ENCODE results near the gene LRRC9. TPM values are rescaled to one million over a fixed set of nuclear protein-coding genes. Genes with fewer than 3 reads are reported as not detected.

The LRRC9 gene
- total RNA-seq, 1 experiment from 2014 or later = 0.77 TPM

GRCh38 chr14:60085085-60085484 is 165.1 kb downstream of the LRRC9 start:
- Histone ChIP-seq H2AFZ (ENCODE audit: low read length) (no peak overlapping the region), H2AK5ac (ENCODE audit: insufficient read length, low read length) (no peak overlapping the region), H3K79me1 (ENCODE audit: insufficient read depth, low read depth, low read length, poor library complexity, severe bottlenecking) (no peaks in the 10 kb centered on the region), H3K9me3 (ENCODE audit: control insufficient read depth, low read depth, low read length) (no peaks in the 10 kb centered on the region), H2BK5ac (ENCODE audit: insufficient read length, low read length) (no peak overlapping the region), H3K27me3 (ENCODE audit: insufficient read depth, low read length) (no peaks in the 10 kb centered on the region), H3K9ac (ENCODE audit: extremely low read depth, insufficient read length, low read length) (no peak overlapping the region), H2BK20ac (ENCODE audit: low read depth, low read length, poor library complexity, severe bottlenecking) (no peak overlapping the region), H4K91ac (ENCODE audit: insufficient read length, low read depth, low read length) (no peak overlapping the region), H2BK12ac (ENCODE audit: insufficient read length, low read depth, low read length) (no peak overlapping the region), H3K23ac (ENCODE audit: insufficient read length, low read depth, low read length) (no peak overlapping the region), H4K20me1 (ENCODE audit: control insufficient read depth, insufficient read depth, insufficient read length) (no peaks in the 10 kb centered on the region), H3K18ac (ENCODE audit: insufficient read length, low read depth, low read length) (no peak overlapping the region), H3K4me1 (ENCODE audit: insufficient read depth, low read length) (no peaks in the 10 kb centered on the region), H2BK15ac (ENCODE audit: low read depth, low read length) (no peak overlapping the region), H4K5ac (ENCODE audit: insufficient read length, low read depth, low read length) (no peak overlapping the region), H2BK120ac (ENCODE audit: low read depth, low read length, poor library complexity, severe bottlenecking) (no peak overlapping the region), H3K4me2 (ENCODE audit: insufficient read depth, insufficient read length, low read length) (no peak overlapping the region), H3K27ac (ENCODE audit: insufficient read length, low read depth, low read length) (no peak overlapping the region), H3K14ac (ENCODE audit: insufficient read depth, low read length) (no peak overlapping the region), H4K8ac (replicated peaks; ENCODE audit: insufficient read length, low read depth, low read length) (no peak overlapping the region), H3K23me2 (ENCODE audit: insufficient read length, low read depth, low read length, poor library complexity, severe bottlenecking) (no peaks in the 10 kb centered on the region), H3K4ac (ENCODE audit: low read depth, low read length) (no peak overlapping the region), H3K56ac (ENCODE audit: insufficient read length, low read depth, low read length) (no peak overlapping the region), H3T11ph (ENCODE audit: low read length) (no peak overlapping the region), H3K79me2 (ENCODE audit: insufficient read depth, low read length) (no peaks in the 10 kb centered on the region)
- no peaks in the 10 kb centered on the region for H3K27me3 Mint-ChIP-seq (ENCODE audit: low read depth)
- no peak overlapping the region; a peak in 1 of 7 replicates for H3K27ac Mint-ChIP-seq
- no peaks in the 10 kb centered on the region for H3K9me3 Mint-ChIP-seq
- H3K4me3 Mint-ChIP-seq = no peak overlapping the region
- DNase-seq = no peak
- no peaks in the 10 kb centered on the region for H3K36me3 Mint-ChIP-seq (ENCODE audit: insufficient read depth in 1 of 3, low read depth in 3 of 3)
- peaks cover 5 to 6% of the 10 kb centered on the region in 2 experiments; a peak in 3 of 4 replicates for H3K4me1 Mint-ChIP-seq
- TF ChIP-seq CTCF (conservative IDR thresholded peaks at IDR 0.05) = no peak
